ENCODE data around the gene ITGA1.
A peak's percentile ranks its signal among the peaks of the same experiment; 100 is the strongest.
"Not testable (repeated sequence)": the region's sequence is repeated elsewhere in the genome, so short reads cannot be mapped to it uniquely, and the experiment has no call there.

Gene ITGA1

DNA sequence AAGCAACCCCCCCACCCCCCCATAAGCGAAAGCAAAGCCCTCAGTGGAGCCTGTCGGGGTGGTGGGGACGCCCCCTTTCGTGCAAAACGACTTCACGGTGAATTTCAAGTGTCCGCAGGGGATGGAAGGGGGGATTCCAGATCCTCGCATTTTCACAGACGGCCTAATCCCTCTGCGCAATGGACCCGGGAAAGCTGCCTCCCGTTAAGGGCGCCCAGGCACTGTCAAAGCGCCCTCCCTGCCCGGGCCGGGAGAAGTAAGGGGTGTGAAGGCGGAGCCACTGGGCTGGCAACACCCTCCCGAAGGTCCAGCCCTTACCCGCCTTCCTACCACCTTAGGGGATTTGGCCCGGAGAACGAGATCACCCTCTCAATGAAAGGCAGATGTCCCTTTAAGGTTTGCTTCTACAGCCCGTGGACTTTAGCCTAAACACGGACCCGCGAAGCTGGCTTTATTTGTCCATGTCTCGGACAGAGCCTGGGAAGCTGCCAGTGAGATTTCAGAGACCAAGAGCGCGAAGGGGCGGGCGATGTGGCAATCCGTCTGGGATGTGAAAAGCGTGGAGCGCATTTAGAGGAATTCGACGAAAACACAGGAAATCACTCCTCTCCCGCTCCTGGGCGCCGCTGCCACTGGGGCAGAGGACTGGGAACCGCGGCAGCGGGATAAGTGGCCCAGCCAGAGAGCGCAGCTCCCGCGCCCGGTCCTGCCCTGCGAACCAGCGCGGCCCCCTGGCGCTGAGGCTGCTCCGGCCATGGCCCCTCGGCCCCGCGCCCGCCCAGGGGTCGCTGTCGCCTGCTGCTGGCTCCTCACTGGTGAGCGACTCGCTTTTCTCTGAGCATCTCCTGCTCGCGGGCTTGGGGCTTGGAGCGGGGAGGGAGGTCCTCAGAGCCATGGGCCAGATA, at the start of gene ITGA1, which contains the start of gene PELO:
ITGA1 (plus strand) TSS at position 317 of the 905 bp plus-strand sequence; CDS start at position 755, 438 bp downstream.
PELO (plus strand) TSS at position 317 of the 905 bp plus-strand sequence. CDS start 12,479 bp downstream, outside the sequence.
- peak; percentile 29 for DNase-seq (ENCODE audit: low read depth)

DNA sequence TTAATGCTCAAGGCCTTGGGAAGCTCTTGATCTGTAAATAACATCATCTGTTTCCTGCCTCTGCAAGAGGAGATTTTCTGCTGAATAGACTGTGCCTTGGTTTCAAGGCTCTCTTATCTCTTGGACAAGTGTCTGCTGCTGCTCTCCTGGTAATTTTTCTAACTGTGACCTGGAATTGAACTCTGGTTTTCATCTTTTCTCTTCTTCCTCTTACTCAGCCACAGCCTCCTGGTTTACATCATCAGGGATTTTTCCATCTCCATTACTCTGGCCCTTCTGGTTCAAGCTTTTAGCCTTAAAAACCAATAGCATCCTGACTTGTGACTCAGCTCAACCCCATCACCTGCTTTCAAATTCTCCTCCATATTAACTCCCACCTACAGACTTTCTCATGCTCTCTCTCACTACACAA, 49.6 kb upstream of the ITGA1 start:
- DNase-seq (ENCODE audit: low read depth): no peak

DNA sequence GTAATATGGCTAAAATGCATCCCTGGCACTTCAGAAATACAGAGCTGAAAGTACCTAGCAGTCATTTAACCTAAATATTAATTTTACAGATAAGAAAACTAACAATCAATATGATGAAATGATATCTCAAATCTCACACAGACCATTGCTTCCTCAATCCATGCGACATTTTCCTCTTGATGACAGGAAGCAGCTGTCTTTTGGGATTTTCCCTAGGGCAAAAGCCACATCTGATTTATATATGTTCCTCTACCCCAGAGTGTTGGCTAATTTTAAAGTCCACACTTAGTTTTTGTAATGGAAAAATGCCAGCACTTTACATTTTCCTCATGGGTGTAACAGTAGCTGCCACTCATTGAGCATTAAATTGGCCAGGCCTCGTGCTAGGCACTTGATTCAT, 47.7 kb upstream of the ITGA1 start:
- DNase-seq (ENCODE audit: low read depth): no peak

DNA sequence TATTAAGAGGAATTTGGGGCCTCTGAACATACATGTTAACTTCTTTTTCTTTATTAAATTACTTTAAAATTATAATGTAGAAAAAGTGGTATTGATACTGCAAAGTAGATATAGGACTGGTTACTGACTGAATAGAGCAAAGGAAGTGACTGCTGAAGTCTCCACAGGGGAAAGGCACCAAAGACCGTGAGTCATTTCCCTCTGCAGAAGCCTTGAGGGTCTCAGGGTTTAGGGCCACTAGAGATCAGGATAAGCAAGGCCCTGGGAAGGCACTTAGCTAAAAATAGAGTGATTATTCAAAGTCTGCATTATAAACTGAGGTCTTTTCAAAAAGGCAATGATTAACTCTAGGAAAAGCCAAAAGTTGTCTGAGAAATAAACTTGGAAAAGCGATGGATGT, 44.7 kb upstream of the ITGA1 start:
- DNase-seq (ENCODE audit: low read depth): no peak

DNA sequence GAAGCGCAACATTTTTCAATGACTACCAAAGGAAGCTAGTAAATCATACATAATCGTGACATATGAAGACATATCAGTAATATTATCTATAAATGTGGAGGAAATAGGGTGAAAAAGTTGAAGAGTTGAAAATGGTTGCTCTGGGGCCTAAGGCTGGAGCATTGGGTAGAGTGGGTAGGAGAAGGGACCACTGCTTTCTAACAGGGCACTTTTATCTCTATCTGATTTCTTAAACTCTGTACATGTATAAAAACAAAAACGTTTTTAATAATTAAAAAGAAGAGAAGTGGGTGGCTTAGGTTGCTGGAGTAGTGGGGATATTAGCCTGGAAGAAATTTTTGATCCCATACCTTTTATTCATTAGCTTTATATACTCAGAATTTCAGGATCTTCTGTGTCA, 44.2 kb upstream of the ITGA1 start:
- DNase-seq (ENCODE audit: low read depth): no peak

DNA sequence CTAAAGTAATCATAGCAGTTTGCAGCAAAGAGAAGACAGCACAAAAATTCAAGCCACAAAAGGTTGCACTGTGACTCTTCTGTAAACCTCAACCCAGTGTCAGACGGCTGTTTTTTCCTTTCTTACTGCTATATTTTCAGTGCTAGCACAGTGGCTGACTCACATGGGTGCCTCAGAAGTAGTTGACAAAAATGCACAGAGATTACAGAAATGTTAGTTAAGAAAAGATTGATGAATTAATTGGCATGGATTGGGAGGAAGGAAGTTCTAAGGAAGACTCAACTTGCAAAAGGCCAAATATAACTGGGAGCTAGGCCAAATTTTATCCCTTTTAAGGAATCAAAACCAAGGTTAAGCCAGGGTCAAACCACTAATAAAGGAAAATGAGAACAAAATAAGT, 43.7 kb upstream of the ITGA1 start:
- DNase-seq (ENCODE audit: low read depth): peak; percentile 8

DNA sequence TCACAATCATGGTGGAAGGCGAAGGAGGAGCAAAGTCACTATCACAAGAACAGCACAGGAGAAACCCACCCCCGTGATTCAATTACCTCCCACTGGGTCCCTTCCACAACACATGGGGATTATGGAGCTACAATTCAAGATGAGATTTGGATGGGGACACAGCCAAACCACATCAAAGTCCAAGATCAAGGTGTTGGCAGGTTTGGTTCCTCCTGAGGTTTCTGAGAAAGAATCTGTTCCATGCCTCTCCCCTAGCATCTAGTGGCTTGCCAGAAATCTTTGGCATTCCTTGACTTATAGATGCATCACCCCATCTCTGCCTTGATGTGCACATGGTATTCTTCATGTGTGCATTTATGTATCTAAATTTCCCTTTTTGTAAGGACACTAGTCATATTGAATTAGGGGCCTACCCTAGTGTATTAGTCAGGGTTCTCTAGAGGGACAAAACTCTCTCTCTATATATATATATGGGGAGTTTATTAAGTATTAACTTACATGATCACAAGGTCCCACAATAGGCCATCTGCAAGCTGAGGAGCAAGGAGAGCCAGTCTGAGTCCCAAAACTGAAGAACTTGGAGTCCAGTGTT, 42.8 kb upstream of the ITGA1 start:
- not testable (repeated sequence) for DNase-seq (ENCODE audit: low read depth)

DNA sequence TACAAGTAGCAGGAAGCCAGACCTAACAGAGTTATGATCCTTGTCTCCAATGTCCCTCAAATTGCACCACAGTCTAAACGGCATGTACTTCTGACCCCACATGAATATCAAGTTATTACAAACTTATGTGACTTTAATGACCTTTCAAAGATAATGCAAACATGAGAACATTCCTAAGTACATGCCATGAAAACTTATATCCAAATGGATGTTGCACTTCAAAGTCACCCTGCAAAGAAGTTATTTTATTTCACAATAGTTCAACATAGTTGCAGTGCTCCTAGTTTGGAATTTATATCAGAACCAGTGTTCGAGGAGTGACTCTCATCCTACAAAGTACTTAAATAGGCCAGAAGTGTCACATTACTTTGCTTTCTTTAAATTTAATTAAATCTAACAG, 41.2 kb upstream of the ITGA1 start:
- DNase-seq (ENCODE audit: low read depth): no peak

DNA sequence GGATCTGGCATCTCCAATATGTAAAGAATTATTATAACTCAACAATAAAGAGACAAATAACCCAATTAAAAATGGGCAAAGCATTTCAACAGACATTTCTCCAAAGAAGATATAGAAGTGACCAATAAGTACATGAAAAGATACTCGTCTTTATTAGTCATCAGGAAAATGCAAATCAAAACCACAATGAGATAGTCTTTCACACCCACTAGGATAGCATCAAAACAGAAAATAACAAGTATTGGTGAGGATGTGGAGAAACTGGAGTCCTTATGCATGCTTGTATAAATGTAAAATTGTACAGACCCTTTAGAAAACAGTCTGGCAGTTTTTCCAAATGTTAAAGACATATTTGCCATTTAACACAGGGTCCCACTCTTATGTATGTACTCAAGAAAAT, 39.1 kb upstream of the ITGA1 start:
- no peak for DNase-seq (ENCODE audit: low read depth)

DNA sequence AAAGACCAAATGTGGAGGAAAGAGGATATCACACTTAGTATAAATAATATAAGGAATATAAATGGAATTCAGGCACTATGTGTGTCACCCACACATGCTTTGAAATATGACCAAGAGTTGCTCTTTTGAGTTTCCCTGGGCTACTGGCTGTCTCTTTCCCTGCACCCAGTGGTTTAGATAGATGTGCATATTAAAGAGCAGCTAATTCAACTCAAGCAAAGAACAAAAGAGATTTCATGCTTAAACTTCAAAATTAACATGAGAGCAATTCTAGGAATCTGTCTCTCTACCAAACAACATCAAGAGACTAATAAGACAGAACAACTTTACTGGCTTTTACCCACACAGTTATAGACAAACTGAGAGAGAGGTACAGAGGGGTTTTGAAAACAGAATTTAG, 38.0 kb upstream of the ITGA1 start:
- no peak for DNase-seq (ENCODE audit: low read depth)

DNA sequence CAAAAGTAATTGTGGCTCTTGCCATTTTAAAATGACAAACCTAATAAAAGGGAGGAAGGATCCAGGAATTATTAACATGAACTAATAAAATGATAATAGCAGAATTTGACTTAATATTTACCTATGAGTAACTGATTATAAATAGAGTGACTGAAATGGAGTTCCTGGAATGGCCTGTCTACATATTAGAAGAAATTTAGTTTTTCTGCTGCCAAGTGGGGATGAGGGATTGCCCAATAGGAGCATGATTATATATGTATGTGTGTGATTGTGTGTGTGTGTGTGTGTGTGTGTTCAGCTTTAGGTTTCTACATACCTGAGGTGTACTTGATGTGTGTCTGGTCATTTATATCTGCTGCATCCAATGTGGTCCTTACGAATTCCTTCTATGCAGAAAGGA, 36.6 kb upstream of the ITGA1 start:
- DNase-seq (ENCODE audit: low read depth): no peak

DNA sequence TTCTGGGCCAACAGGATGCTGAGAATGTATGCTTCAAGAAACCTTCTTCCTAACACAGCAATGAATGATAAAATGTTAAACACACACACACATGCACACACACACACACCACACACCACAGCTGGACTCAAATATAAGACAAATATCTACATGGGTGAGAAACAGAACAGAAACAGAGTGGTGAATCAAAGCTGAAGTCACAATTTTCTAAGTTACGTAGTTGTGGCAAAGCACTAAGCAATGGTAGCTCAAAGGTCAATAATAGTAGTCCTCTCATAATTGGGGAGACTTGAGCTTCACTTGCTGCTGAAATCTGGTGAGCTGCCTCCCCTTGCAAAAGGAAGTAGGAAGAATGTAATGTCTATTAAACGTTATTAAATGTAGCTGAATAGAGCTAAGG, 33.7 kb upstream of the ITGA1 start:
- DNase-seq (ENCODE audit: low read depth): no peak

DNA sequence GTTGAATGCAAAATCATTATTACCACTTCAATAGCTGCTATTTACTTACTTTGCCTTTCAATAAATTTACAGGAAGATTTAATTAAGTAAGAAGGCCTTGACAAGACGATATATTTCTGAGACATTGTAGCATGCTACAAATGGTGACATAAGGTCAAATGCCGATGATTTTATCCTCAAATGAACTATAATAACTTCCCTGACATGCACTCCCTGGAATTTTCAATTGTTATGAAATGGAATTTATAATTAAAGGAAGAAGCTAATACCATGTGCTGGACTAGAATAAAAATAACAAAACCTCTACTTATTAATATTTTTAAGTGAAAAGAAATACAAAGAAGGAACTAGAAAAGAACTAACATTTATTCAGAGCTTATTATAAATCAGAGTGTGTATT, 30.2 kb upstream of the ITGA1 start:
- no peak for DNase-seq (ENCODE audit: low read depth)

DNA sequence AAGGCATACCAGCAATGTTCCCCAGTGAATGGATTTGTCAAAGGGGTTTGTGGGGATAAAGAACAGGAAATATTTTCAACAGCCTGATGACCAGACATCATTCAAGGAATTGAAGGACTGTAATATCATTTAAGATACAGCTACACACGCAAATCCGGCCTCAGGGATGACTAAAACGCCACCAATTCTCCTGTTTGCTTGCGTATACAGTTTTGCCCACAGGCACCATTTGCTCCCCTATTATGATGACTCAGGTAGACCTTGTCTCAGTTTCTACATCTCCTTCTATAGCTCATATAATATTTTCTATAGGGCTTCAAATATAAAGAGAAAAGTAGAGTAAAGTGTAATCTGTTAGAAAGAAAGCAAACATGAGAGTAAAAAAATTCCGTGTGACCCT, 29.7 kb upstream of the ITGA1 start:
- DNase-seq (ENCODE audit: low read depth): no peak

DNA sequence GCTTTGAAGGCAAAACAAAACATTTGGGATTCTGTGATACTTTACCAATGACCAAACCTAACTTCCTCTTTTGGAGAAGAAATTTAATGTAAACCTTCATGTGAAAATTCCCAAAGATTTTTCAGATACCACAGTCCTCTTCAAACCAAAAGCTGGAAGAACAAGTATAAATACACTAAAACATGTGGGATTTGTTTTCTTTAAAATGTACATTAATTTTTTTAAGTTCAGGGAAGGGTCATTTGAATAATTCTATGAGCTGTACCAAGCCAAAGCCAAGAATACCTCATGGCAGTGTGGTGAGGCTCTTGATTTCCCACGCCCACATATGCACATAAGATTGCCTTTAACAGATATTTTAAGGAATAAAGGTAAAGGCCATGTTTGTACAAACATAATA, 28.4 kb upstream of the ITGA1 start:
- DNase-seq (ENCODE audit: low read depth): no peak

DNA sequence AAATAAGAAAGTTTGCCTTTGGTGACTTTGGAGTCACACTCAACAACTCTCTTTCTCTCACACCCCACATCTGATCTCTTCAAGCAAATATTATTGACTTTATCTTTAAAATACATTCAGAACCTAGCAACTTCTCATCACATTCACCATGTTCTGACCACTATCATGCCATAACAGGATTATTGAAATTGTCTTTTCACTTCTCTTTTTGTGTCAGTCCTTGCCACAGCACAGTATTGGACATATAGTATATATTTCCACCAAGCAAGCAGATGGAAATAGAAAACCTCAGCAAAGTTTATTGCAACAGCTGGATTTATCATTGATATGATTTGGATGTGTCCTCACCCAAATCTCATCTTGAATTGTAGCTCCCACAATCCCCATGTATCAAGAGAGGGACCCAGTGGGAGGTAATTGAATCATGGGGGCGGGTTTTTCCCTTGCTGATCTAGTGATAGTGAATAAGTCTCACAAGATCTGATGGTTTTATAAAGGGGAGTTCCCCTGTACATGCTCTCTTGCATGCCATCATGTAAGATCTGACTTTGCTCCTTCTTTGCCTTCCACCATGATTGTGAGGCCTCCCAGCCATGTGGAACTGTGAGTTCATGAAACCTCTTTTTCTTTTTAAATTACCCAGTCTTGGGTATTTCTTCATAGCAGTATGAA, 26.9 kb upstream of the ITGA1 start:
- DNase-seq (ENCODE audit: low read depth): no peak

DNA sequence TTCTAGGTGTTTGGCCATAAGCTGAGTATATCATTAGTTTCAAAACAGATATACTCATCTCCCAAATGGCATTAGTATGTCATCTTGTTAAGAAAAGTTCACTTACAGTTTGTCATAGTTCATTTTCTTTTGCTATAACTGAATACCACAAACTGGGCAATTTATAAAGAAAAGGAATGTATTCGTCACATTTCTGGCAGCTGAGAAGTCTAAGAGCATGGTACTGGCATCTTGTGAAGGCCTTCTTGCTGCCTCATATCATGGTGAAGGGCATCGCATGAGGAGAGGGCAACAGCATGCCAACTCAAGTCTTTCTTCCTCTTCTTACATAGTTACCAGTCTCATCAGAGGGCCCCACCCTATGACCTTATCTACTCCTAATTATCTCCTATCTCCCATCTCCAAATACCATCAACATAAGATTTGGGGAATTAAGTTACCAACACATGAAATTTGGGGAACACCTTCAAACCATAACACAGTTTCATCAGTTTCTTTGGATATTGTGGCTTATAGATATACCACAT, 20.4 kb upstream of the ITGA1 start:
- no peak for DNase-seq (ENCODE audit: low read depth)

DNA sequence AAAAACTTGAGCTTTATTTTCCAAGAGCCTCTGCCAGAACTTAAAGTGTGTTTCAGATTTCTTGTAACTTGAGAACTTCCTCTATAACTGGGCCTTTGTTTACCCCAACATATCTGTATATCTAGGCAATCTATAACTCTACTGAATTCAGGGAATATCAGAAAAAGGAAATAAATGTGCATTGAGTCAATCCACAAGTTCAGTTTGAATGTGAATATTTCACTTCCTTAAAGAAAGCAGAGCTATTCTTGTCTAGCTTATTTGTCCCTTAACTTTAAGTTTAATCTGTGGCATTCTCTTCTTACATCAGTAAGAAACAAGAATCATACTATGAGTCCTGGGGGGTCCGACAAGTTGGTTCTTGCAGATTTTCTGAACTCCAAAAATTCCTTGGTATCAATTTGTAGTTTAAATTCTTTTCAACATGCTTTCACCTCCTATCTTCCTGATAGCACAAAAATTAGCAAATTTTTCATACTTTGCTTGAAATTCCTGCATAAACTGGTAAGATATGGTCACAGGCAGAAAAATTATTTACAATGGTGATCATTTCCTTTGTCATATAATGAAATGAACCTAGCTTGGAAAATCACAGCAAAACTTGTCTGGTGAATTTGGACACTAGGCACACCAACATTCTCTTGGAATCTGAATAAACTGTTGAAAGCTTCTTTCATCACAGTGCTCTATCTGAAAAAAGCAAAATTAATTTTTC, 19.8 kb upstream of the ITGA1 start:
- no peak for DNase-seq (ENCODE audit: low read depth)

DNA sequence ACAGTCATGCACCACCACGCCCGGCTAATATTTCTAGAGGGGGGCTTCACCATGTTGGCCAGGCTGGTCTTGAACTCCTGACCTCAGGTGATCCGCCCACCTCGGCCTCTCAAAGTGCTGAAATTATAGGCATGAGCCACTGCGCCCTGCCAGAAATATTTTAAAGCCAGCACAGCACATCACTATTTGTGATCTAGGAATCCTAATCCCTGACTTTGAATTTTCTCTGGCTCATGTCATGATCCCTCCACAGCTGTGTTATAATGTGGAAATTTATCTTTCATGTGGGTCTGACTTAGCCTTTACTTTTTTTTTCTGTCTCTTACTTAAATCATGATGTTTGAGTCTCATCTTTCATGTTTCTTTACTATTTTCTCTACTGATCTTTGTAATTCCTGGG, 18.7 kb upstream of the ITGA1 start:
- no peak for DNase-seq (ENCODE audit: low read depth)

DNA sequence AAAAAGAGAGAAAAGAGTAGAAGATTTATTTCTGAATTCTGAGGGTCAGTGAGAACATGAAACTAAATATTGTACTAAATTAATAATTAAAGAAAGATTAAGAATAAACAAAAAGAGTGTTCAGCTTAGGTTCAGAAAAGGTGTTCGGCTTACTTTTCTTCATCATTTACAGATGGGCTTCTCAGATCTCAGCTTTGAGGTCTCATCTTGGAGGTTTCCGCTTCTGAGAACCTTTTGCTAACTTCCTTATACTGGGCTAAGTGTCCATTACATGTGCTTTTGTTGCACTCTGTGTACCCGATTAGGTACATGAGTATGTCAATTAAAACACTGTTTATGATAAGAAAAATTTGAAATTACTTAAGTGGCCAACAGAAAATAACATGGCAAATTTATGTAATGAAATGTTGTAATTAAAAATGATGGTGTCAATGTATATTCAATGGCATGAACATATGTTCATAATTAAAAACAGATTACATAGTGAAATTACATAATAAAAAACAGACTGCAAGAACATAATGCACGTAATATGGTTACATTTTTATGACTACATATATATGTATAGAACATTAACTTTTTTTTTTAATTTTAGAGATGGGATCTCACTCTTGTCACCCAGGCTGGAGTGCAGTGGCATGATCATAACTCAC, 17.3 kb upstream of the ITGA1 start:
- DNase-seq (ENCODE audit: low read depth): no peak

DNA sequence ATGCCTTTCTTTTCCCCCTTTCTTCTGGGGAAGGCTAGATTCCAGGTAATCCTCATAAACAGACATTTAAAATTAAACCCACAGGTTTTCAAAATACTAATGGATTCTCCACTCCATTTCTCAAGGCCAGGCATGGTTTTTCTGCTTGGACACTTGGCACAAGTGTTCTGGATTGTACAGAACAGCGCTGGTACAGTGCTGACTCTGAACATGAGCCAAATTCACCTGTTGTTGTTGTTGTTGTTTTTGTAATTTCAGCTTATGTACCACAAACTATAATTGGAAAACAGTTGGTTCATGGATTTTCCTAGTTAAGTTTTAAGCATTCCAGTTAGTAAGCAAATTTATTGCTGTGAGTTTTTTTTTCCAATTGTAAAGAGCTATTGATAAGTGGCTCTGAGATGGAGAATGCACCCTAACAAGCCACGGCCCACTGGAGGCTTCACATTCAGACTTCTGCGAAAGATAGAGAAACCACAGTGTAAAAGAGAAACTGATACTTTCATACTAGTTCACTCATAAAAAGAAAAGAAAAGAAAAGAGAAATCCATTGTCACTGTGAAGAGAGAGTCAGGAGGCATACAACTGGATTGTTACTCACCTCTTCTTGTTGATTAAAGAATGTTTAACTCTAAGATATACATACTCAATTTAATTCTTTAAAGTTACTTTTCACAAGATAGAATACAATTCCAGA, 16.2 kb upstream of the ITGA1 start:
- DNase-seq (ENCODE audit: low read depth): no peak

Measured in T-helper 22 cell (primary cell).